T1000 (cell line): ENCODE results near the gene NUP214.
"Not testable (repeated sequence)": the region's sequence is repeated elsewhere in the genome, so short reads cannot be mapped to it uniquely, and the experiment has no call there.

Source experiments
- DNase-seq: peaks from one replicate; lab custom pipeline; 2025; ENCODE audit warnings: mixed read lengths; lab: John Stamatoyannopoulos, UW

Gene NUP214

DNA sequence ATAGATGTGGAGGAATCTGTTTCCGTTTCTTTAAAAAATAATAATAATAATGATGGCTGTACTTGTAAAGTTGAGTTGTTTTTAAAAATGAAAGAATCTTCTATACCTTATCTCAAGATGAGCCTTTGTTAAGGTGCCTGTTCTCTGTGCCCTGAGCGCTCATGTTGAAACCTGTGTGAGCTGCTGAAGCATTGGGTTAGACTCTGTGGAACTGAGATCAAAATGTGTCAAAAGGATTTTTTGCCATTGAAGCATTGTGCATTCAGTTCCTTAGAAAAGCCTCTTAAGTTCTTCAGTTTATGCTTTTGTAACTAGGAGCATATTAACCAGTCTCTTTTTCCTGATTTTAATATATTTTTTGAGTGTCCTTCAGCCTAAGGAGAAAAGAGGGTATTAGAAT lies 67.7 kb downstream of the NUP214 start:
- DNase-seq = no peak

GRCh38 chr9:131194762-131195161 lies 69.4 kb downstream of the NUP214 start:
- no peak for DNase-seq

- DNase-seq = no peak
Measured at GRCh38 chr9:131197160-131197911, 72.0 kb downstream of the NUP214 start.

GRCh38 chr9:131198041-131198715 lies 72.8 kb downstream of the NUP214 start:
- no peak for DNase-seq

- no peak for DNase-seq
Measured at GRCh38 chr9:131201856-131202255, 76.5 kb downstream of the NUP214 start.

DNA sequence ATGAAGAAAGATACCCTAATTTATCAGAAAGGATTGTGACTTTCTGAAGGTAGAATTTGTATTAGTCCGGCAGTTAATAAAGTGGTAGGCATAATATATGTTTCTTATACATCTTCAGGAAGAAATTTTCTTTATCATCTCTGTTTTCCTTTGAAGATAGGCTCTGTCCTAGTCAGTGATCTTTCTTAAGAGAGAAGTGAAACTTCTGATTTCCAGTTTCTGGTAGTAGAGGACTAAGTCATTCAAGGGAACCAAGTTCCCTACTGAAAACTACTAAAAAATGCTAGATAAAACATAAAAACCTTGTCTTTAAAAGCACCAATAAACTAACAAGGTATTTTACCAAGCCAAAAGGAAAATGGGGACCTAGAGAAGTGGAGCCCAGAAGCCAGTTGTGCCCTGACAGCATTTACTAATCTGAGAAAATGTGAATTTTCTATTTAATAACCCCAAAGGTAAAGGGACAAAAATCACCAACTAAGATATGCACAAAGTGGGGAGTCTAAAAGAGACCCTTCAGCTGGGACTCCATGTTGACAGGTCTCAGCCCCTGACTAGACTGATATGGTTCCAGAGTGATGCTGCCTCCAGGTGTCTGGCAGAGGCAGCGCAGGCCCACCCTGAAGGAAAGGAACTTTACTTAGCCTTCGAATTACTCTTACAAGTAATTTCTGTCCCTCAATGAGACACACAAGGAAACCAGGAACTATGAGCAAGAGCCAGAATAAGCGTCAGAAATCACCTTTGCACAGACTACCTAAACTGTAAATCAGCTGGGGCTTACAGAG lies 78.2 kb downstream of the NUP214 start:
- no peak for DNase-seq

DNA sequence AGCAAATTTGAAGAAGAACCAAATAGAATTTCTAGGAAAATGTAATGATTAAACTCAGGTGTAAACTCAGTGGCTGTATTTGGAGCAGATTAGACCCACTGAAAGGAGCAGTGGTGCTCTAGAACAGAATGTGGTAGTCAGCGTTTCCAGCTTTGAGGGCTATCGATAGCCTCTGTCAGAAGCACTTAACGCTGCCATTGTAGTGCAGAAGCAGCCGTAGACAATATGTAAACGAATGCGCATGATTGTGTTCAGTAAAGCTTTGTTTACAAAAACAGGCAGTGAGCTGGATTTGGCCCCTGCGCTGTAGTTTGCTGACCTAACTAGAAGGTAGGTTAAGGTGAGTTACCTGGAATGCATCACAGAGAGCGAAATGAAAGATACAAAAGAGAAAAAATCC lies 78.9 kb downstream of the NUP214 start:
- DNase-seq = no peak

DNA sequence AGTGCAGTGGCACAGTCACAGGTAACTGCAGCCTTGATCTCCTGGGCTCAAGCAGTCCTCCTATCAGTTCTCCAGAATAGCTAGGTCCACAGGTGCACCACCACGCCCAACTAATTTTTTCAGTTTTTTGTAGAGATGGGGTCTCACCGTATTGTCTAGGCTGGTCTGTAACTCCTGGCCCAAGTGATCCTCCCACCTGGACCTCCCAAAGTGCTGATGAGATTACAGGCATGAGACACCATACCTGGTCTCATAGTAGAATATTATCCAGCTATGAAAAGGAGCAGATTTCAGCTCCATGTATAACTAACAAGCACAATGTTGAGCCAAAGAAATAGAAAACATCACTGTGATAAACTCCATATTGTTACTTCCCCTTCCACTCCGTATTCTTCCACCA lies 81.1 kb downstream of the NUP214 start:
- DNase-seq = no peak

GRCh38 chr9:131211920-131212319 lies 86.5 kb downstream of the NUP214 start:
- not testable (repeated sequence) for DNase-seq

DNA sequence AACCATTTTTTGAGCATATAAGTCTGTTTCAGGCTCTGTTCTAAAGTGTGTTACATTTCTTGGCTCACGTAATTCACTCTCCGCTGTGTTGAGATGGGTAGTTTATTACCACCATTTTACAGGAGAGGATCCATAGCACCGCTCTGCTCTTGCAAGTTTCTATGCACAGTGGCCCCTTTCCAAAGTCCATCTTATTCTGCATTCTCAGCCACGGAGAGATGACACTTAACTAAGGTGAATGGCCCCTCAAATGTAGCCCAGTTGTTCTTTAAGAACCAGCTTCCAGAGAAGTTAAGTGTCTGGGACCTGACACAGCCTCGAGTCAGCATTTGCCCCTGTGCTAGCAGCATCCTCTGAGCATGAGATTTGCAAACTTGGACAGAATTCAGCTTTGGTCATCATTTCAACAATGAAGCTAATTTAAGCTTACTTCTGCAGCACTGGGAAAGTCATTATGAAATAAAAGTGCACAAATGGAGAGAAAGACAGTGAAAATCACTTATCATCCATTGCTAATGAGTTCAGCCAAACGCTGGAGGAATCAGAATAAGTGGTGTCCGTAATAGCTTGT lies 89.0 kb downstream of the NUP214 start:
- no peak for DNase-seq

GRCh38 chr9:131214876-131215275 lies 89.5 kb downstream of the NUP214 start:
- no peak for DNase-seq

GRCh38 chr9:131216806-131217205 lies 91.4 kb downstream of the NUP214 start:
- no peak for DNase-seq

- no peak for DNase-seq
Measured at GRCh38 chr9:131217331-131218031, 92.1 kb downstream of the NUP214 start.

- no peak for DNase-seq
Measured at GRCh38 chr9:131218370-131218769, 93.0 kb downstream of the NUP214 start.

- DNase-seq = no peak
Measured at GRCh38 chr9:131220485-131220884, 95.1 kb downstream of the NUP214 start.

DNA sequence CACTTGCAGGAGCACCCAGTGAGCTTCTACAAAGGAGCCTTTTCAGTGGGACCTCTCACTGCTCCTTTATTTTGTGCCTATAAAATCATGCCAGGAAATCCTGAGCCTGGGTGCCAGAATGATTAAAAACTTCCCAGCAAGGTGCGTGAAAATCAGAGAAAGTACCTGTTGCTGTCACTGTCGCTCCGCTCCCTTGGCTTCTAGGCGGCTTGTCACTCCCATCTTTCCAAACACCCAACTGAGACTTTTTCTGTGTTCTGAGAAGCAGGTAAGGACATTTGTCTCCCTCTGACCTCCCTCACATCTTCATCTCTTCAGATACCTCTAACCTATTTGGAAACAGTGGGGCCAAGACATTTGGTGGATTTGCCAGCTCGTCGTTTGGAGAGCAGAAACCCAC lies 97.1 kb downstream of the NUP214 start:
- DNase-seq = no peak

GRCh38 chr9:131226226-131226625 lies 100.8 kb downstream of the NUP214 start:
- no peak for DNase-seq

- DNase-seq = no peak
Measured at GRCh38 chr9:131227112-131227958, 101.9 kb downstream of the NUP214 start.

DNA sequence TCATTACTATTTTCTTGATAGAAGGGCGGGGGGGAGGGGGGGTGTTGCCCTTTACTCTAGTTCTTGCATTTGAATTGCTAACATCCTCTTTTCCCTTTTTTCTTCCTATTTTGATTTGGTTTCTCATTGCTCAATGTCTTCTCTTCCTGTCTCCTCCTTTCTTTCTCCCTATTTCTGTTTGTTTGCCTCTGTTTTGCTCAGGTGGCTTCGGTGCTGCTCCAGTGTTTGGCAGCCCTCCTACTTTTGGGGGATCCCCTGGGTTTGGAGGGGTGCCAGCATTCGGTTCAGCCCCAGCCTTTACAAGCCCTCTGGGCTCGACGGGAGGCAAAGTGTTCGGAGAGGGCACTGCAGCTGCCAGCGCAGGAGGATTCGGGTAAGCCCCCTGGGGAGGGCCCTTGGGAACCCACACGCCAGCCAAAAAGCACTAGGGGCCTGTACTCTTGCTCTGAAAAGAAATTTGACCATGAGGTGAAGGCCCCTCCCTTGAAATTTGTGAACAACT lies 102.6 kb downstream of the NUP214 start:
- no peak for DNase-seq

- no peak for DNase-seq
Measured at GRCh38 chr9:131228988-131229387, 103.6 kb downstream of the NUP214 start.

DNA sequence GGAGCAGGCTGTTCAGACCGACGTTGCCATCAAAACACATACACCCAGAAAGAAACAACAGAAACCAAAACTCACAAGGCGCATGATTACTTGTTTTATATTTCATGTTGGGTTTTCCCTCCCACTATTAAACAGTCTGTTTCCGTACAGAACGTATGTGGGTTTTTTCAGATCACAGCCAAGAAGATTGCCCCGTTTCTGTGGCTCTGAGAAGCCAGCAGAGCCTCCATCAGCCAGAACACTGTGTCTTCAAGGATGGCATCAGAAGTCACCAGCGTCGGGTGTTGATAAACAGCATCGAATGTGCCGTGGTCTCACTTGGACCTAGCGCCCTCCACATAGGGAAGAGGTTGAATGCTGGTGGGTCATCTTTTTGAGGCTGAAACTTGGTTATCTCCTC lies 108.2 kb downstream of the NUP214 start:
- DNase-seq = no peak
